Cardiac muscle cell (in vitro differentiated cells and primary cell): ENCODE data around the gene ERICH2. TPM values are rescaled to one million over a fixed set of nuclear protein-coding genes. Genes with fewer than 3 reads are reported as not detected.
A peak's percentile ranks its signal among the peaks of the same experiment; 100 is the strongest.

Source experiments
- DNase-seq, 2 donors: peaks; one replicate each; pipeline versions ENCODE4 v3.0.0 to v3.0.0-alpha.2; 2010 to 2017; ENCODE audit warnings: low read depth in 1 of 2, low spot score in 1 of 2
- H3K27ac ChIP-seq: fragments of 200-600 bp; sonication (generic); 2 replicates; pipeline ENCODE4 v1.5.1; 2016
- H3K27me3 ChIP-seq: fragments of 200-600 bp; sonication (generic); 2 replicates; pipeline ENCODE4 v1.6.0; 2016; ENCODE audit warnings: control low read depth
- H3K36me3 ChIP-seq: fragments of 200-600 bp; sonication (generic); 2 replicates; pipeline ENCODE4 v1.5.1; 2016; ENCODE audit warnings: control low read depth
- H3K4me1 ChIP-seq: fragments of 200-600 bp; sonication (generic); 2 replicates; pipeline ENCODE4 v1.8.1; 2017; ENCODE audit warnings: low read depth, mild to moderate bottlenecking, mixed run types
- H3K4me3 ChIP-seq: fragments of 200-600 bp; sonication (generic); 2 replicates; pipeline ENCODE4 v1.5.1; 2016; ENCODE audit warnings: mild to moderate bottlenecking
- H3K9me3 ChIP-seq: fragments of 200-600 bp; sonication (generic); 2 replicates; pipeline ENCODE4 v1.5.1; 2017; ENCODE audit warnings: low read depth, mild to moderate bottlenecking, control low read depth
- polyA plus RNA-seq: library from polyadenylated mRNA; unstranded; fragments of >200 nt; fragmentation: Nextera tagmentation; extraction: Ambion mirVana; gene quantifications from 2 replicates; pipeline ENCODE4 v1.2.1, GENCODE V29; 2016
- total RNA-seq: library from RNA; depleted of rRNA; stranded (reverse); fragments of >200 nt; gene quantifications from 2 replicates; pipeline ENCODE4 v1.2.3, GENCODE V29; 2016
- TF ChIP-seq, protein P1 (sequence below): IDR thresholded peaks from 2 replicates; pipeline ENCODE4 v1.5.1; 2012; ENCODE audit warnings: low read depth, mild to moderate bottlenecking, low read length

ERICH2 gene
- total and polyA plus RNA-seq, 2 experiments from 2014 or later = 1.5 to 6.2 TPM

DNA sequence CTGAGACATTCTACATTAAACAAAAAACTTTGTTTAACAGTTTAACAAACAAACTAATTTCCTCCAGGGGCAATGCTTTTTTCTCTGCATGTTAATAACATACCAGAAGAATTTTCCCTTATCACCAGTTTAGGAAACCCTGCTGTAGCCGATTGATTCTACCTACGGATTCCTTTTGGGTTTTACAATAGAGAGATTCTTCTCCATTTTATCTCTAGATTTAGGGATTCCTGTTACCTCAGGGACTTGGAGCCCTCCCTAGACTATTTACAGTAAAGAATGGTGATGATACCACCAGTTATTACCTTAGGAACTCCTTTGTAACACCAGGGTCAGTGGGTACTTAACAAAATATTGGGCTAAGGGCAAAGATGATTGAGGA lies 5.3 kb upstream of the ERICH2 start:
- TF ChIP-seq, protein P1, sequence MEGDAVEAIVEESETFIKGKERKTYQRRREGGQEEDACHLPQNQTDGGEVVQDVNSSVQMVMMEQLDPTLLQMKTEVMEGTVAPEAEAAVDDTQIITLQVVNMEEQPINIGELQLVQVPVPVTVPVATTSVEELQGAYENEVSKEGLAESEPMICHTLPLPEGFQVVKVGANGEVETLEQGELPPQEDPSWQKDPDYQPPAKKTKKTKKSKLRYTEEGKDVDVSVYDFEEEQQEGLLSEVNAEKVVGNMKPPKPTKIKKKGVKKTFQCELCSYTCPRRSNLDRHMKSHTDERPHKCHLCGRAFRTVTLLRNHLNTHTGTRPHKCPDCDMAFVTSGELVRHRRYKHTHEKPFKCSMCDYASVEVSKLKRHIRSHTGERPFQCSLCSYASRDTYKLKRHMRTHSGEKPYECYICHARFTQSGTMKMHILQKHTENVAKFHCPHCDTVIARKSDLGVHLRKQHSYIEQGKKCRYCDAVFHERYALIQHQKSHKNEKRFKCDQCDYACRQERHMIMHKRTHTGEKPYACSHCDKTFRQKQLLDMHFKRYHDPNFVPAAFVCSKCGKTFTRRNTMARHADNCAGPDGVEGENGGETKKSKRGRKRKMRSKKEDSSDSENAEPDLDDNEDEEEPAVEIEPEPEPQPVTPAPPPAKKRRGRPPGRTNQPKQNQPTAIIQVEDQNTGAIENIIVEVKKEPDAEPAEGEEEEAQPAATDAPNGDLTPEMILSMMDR = no peak
- Histone ChIP-seq H3K36me3 (no peaks in the 10 kb centered on the region), H3K27ac (no peak overlapping the region), H3K4me1 (peaks cover 8% of the 10 kb centered on the region), H3K27me3 (no peaks in the 10 kb centered on the region), H3K9me3 (no peaks in the 10 kb centered on the region), H3K4me3 (no peak overlapping the region)
- DNase-seq = no peak

GRCh38 chr2:170766693-170767092 lies 3.5 kb upstream of the ERICH2 start:
- DNase-seq = no peak
- H3K27me3 ChIP-seq = no peaks in the 10 kb centered on the region
- no peaks in the 10 kb centered on the region for H3K36me3 ChIP-seq
- no peak overlapping the region for H3K4me3 ChIP-seq
- no peaks in the 10 kb centered on the region for H3K9me3 ChIP-seq
- no peak overlapping the region for H3K27ac ChIP-seq
- TF ChIP-seq, protein P1 = no peak
- peaks cover 11% of the 10 kb centered on the region for H3K4me1 ChIP-seq

- Histone ChIP-seq H3K4me3 (peak overlapping the region; percentile 75), H3K36me3 (no peaks in the 10 kb centered on the region), H3K4me1 (peaks cover 3% of the 10 kb centered on the region), H3K27ac (peak overlapping the region; percentile 76), H3K27me3 (no peaks in the 10 kb centered on the region), H3K9me3 (no peaks in the 10 kb centered on the region)
- peak; percentile 71 to 89 for DNase-seq
- TF ChIP-seq, protein P1 = no peak
These were observed 635 bp downstream of the ERICH2 start for GRCh38 chr2:170770606-170771420.

- H3K27me3 ChIP-seq = no peaks in the 10 kb centered on the region
- H3K27ac ChIP-seq = peak overlapping the region; percentile 2
- no peaks in the 10 kb centered on the region for H3K36me3 ChIP-seq
- TF ChIP-seq, protein P1 = no peak
- H3K9me3 ChIP-seq = no peaks in the 10 kb centered on the region
- peaks cover 3% of the 10 kb centered on the region for H3K4me1 ChIP-seq
- DNase-seq = peak in 1 of 2 donors; percentile 0
- H3K4me3 ChIP-seq = peak overlapping the region; percentile 75
These were observed 1.3 kb downstream of the ERICH2 start for GRCh38 chr2:170771421-170771937.

GRCh38 chr2:170772295-170772694 lies 2.1 kb downstream of the ERICH2 start:
- Histone ChIP-seq H3K4me3 (no peak overlapping the region), H3K9me3 (no peaks in the 10 kb centered on the region), H3K27me3 (no peaks in the 10 kb centered on the region), H3K27ac (no peak overlapping the region), H3K36me3 (no peaks in the 10 kb centered on the region), H3K4me1 (peaks cover 3% of the 10 kb centered on the region)
- TF ChIP-seq, protein P1 = no peak
- DNase-seq = no peak
